ENCODE measurements around the gene CYP51A1.
A peak's percentile ranks its signal among the peaks of the same experiment; 100 is the strongest.
"Not testable (repeated sequence)": the region's sequence is repeated elsewhere in the genome, so short reads cannot be mapped to it uniquely, and the experiment has no call there.

Gene CYP51A1

GRCh38 chr7:92134271-92135051, at the start of gene CYP51A1:
Gene CYP51A1 (minus strand): TSS chr7:92134477. CDS start chr7:92134364, 113 bp downstream.
- DNase-seq: peak; percentile 100

- DNase-seq: peak; percentile 97
Measured at GRCh38 chr7:92178928-92179924, 44.9 kb upstream of the CYP51A1 start, which contains the start of gene LRRD1. Gene LRRD1 (minus strand): TSS chr7:92179142. CDS start chr7:92165202, 13,940 bp downstream.

- DNase-seq: no peak
Measured at GRCh38 chr7:92177362-92177761, 43.1 kb upstream of the CYP51A1 start.

- DNase-seq: not testable (repeated sequence)
Measured at GRCh38 chr7:92169529-92169928, 35.3 kb upstream of the CYP51A1 start.

- DNase-seq: no peak
Measured at GRCh38 chr7:92161271-92161670, 27.0 kb upstream of the CYP51A1 start.

- DNase-seq: no peak
Measured at GRCh38 chr7:92158660-92159575, 24.6 kb upstream of the CYP51A1 start.

- no peak for DNase-seq
Measured at GRCh38 chr7:92156990-92157389, 22.7 kb upstream of the CYP51A1 start.

GRCh38 chr7:92155108-92155739, 20.9 kb upstream of the CYP51A1 start:
- no peak for DNase-seq

- DNase-seq: peak; percentile 19
Measured at GRCh38 chr7:92150450-92151017, 16.3 kb upstream of the CYP51A1 start.

GRCh38 chr7:92149736-92150239, 15.5 kb upstream of the CYP51A1 start:
- no peak for DNase-seq

- DNase-seq: not testable (repeated sequence)
Measured at GRCh38 chr7:92143192-92143880, 9.1 kb upstream of the CYP51A1 start.

- DNase-seq: not testable (repeated sequence)
Measured at GRCh38 chr7:92142791-92143190, 8.5 kb upstream of the CYP51A1 start.

GRCh38 chr7:92141161-92141560, 6.9 kb upstream of the CYP51A1 start:
- no peak for DNase-seq

GRCh38 chr7:92137557-92137956, 3.3 kb upstream of the CYP51A1 start:
- no peak for DNase-seq

- DNase-seq: no peak
Measured at GRCh38 chr7:92135052-92135889, 994 bp upstream of the CYP51A1 start.

GRCh38 chr7:92133737-92134270, 473 bp downstream of the CYP51A1 start:
- peak; percentile 97 for DNase-seq

GRCh38 chr7:92133133-92133736, 1.0 kb downstream of the CYP51A1 start:
- DNase-seq: no peak

GRCh38 chr7:92131764-92132330, 2.4 kb downstream of the CYP51A1 start:
- DNase-seq: no peak

GRCh38 chr7:92131093-92131492, 3.2 kb downstream of the CYP51A1 start:
- DNase-seq: no peak
